ENCODE measurements around the gene PPM1N. TPM values are rescaled to one million over a fixed set of nuclear protein-coding genes. Genes with fewer than 3 reads are reported as not detected.

Gene PPM1N
- total and polyA plus RNA-seq, 2 of the 4 experiments (the other 2 are of a cell fraction) = 0.90 to 1.6 TPM

DNA sequence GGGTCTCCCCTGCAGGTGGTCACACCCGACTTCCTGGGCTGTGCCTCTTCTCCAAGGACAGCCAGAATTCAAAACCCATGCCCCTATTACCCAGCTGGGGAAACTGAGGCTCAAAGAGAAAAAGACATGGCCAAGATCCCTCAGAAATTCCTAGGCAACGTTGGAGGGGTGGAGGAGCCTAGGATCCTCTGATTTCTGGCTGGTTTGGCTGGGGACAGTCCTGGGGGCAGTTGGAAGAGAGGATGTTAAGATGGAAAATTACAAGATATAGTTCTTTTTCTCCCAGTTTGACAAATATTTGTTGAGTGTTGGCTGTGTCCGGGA, 11.4 kb downstream of the PPM1N start:
- Histone ChIP-seq H3K9me3 (ENCODE audit: control insufficient read depth, insufficient read depth, low read length) (no peaks in the 10 kb centered on the region), H2AK5ac (ENCODE audit: low read depth, low read length) (peak overlapping the region; percentile 79), H3K18ac (ENCODE audit: low read depth, low read length) (peak overlapping the region; percentile 67), H4K5ac (ENCODE audit: low read depth, low read length) (peak overlapping the region; percentile 87), H2AK9ac (replicated peaks; ENCODE audit: low read depth, low read length, poor library complexity) (peak overlapping the region; percentile 98), H2BK120ac (ENCODE audit: low read depth, low read length) (peak overlapping the region; percentile 82; the same call in 1 of the 2 replicates), H3K9me1 (ENCODE audit: insufficient read depth, low read length) (peaks cover 15% of the 10 kb centered on the region), H3K4me2 (ENCODE audit: low read depth, low read length) (peak overlapping the region; percentile 91), H4K8ac (ENCODE audit: low read depth in 2 of 2, low read length in 2 of 2) (peak overlapping the region; percentile 89 to 99), H2BK15ac (ENCODE audit: low read depth, low read length) (peak overlapping the region; percentile 93; the same call in 1 of the 3 replicates), H3K4me1 (ENCODE audit: control insufficient read depth, insufficient read depth, low read length) (peaks cover 11% of the 10 kb centered on the region), H3K27me3 (ENCODE audit: control insufficient read depth, insufficient read depth, low read length) (no peaks in the 10 kb centered on the region), H3K36me3 (ENCODE audit: control insufficient read depth, insufficient read depth, low read length) (peaks cover 6% of the 10 kb centered on the region), H3K23ac (ENCODE audit: low read depth, low read length) (peak overlapping the region; percentile 96; the same call in 1 of the 2 replicates), H3K56ac (ENCODE audit: extremely low read depth, insufficient read depth, low read length) (peak overlapping the region; percentile 90), H2BK20ac (ENCODE audit: low read depth, low read length) (peak overlapping the region; percentile 21; the same call in 1 of the 2 replicates), H2AFZ (replicated peaks; ENCODE audit: low read length, poor library complexity) (peak overlapping the region; percentile 68), H2BK5ac (ENCODE audit: low read depth, low read length, poor library complexity, severe bottlenecking) (peak overlapping the region; percentile 93), H3K4ac (ENCODE audit: low read depth, low read length) (peak overlapping the region; percentile 95), H3K27ac (ENCODE audit: insufficient read depth, low read length) (peak overlapping the region; percentile 95), H4K91ac (ENCODE audit: insufficient read depth, low read depth, low read length) (peak overlapping the region; percentile 98), H3K79me1 (ENCODE audit: low read depth in 1 of 2, low read length in 2 of 2) (peaks cover 2 to 61% of the 10 kb centered on the region in 2 experiments; a peak in 3 of 4 replicates), H3K9ac (ENCODE audit: low read depth, low read length) (peak overlapping the region; percentile 84), H3K4me3 (ENCODE audit: insufficient read depth, low read depth, low read length) (peak overlapping the region; percentile 47), H3K14ac (replicated peaks; ENCODE audit: low read depth, low read length) (peak overlapping the region; percentile 99), H4K20me1 (ENCODE audit: insufficient read depth, low read length) (peaks cover 56% of the 10 kb centered on the region)
- ATAC-seq (ENCODE audit: low read depth) (no peak), DNase-seq (no peak)
- no CpG with 5 or more reads among the region's 3 CpGs for WGBS, 2 experiments (ENCODE audit: extremely low coverage in 2 of 2, insufficient read length in 1 of 2)
- dilution Hi-C loops (cut with HindIII; ENCODE audit: low sequenced_read_pairs, unreplicated experiment) (no loop called here), intact Hi-C loops (cut with micrococcal nuclease) (loop anchor here (5.0 kb wide), 2 partner anchors 133 to 183 kb away; partner anchors contain the start of genes QPCTL and SNRPD2), in situ Hi-C loops (cut with MboI; ENCODE audit: low sequenced_read_pairs) (no loop called here)
- TF ChIP-seq MAFK (IDR thresholded peaks at IDR 0.05; ENCODE audit: low read depth, low read length) (no peak), FOS (IDR thresholded peaks at IDR 0.05; ENCODE audit: low read depth, low read length) (no peak), RAD21 (IDR thresholded peaks at IDR 0.05; ENCODE audit: low read length) (no peak), CHD1 (IDR thresholded peaks at IDR 0.05; ENCODE audit: low read depth, low read length) (no peak), MXI1 (IDR thresholded peaks at IDR 0.05; ENCODE audit: borderline replicate concordance, low read depth, low read length) (no peak), CEBPB (IDR thresholded peaks at IDR 0.05; ENCODE audit: low read depth, low read length) (no peak), POLR2A (IDR thresholded peaks at IDR 0.05; ENCODE audit: low read depth, low read length) (no peak), SMC3 (IDR thresholded peaks at IDR 0.05; ENCODE audit: low read depth, low read length) (no peak), BHLHE40 (IDR thresholded peaks at IDR 0.05; ENCODE audit: low read depth, low read length) (no peak), RCOR1 (IDR thresholded peaks at IDR 0.05; ENCODE audit: insufficient replicate concordance, low read length) (no peak), RFX5 (IDR thresholded peaks at IDR 0.05; ENCODE audit: low read depth, low read length) (no peak), NFE2L2 (IDR thresholded peaks at IDR 0.05; ENCODE audit: low read depth, low read length) (no peak)
- TF ChIP-seq, protein P1, sequence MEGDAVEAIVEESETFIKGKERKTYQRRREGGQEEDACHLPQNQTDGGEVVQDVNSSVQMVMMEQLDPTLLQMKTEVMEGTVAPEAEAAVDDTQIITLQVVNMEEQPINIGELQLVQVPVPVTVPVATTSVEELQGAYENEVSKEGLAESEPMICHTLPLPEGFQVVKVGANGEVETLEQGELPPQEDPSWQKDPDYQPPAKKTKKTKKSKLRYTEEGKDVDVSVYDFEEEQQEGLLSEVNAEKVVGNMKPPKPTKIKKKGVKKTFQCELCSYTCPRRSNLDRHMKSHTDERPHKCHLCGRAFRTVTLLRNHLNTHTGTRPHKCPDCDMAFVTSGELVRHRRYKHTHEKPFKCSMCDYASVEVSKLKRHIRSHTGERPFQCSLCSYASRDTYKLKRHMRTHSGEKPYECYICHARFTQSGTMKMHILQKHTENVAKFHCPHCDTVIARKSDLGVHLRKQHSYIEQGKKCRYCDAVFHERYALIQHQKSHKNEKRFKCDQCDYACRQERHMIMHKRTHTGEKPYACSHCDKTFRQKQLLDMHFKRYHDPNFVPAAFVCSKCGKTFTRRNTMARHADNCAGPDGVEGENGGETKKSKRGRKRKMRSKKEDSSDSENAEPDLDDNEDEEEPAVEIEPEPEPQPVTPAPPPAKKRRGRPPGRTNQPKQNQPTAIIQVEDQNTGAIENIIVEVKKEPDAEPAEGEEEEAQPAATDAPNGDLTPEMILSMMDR (conservative IDR thresholded peaks at IDR 0.05; ENCODE audit: low read depth, low read length) = no peak
- BruUV-seq (replicated peaks) = no TSS peak
- CTCF ChIA-PET = no interaction called here
- POLR2A ChIA-PET (ENCODE audit: unreplicated experiment) = no interaction called here
